HCT116 (cell line): Measurements from ENCODE around the gene RAB3GAP2. TPM values are rescaled to one million over a fixed set of nuclear protein-coding genes. Genes with fewer than 3 reads are reported as not detected.

ENCODE experiments used
- ATAC-seq: fragments of 200-7000 bp; cut with Tn5 transposase; 2 replicates; pipeline ENCODE4 v1.9.1; 2020; ENCODE audit warnings: mild to moderate bottlenecking, moderate library complexity
- BruUV-seq: library from RNA; stranded (reverse); fragments of 400-500 nt; replicated peaks from 2 replicates; lab custom pipeline; 2021; lab: Mats Ljungman, UMichigan
- CTCF ChIA-PET: fragments of 300-600 bp; sonication (Branson Sonifier 250); formaldehyde crosslinking; loops from one replicate; lab custom pipeline; 2021; ENCODE audit warnings: antibody characterized with exemption; lab: Charles Lee
- POLR2A ChIA-PET: fragments of 300-600, 350-600 bp; sonication (Branson Sonifier 250); formaldehyde crosslinking; loops from one replicate; lab custom pipeline; 2021; ENCODE audit warnings: antibody characterized with exemption; lab: Charles Lee
- RAD21 ChIA-PET, 2 experiments: fragments of 300-600 bp; sonication (Branson Sonifier 250); formaldehyde crosslinking; loops; one replicate each; lab custom pipeline; 2023; ENCODE audit warnings: low total read pairs in 2 of 2; ENCODE audit not compliant: uncharacterized antibody in 2 of 2, unreplicated experiment in 2 of 2, low non-redundant PET in 1 of 2; lab: Charles Lee
- DNase-seq: peaks from one replicate; pipeline ENCODE4 v3.0.0-alpha.2; 2010; ENCODE audit warnings: low read depth, low spot score
- H2AFZ ChIP-seq: fragments of 200-600 bp; shearing (Covaris generic), sonication (generic); 2 replicates; pipeline ENCODE4 v1.6.1; 2017; ENCODE audit warnings: low read depth, mixed run types, mixed read lengths, antibody characterized with exemption, low read length; ENCODE audit not compliant: poor library complexity, severe bottlenecking
- H3K27ac ChIP-seq: 2 replicates; pipeline ENCODE4 v1.5.1; 2012; ENCODE audit warnings: low read depth, low read length
- H3K27me3 ChIP-seq: fragments of 200-600 bp; sonication (generic); 2 replicates; pipeline ENCODE4 v1.6.1; 2016; ENCODE audit warnings: mixed run types, low read length, mixed read lengths; ENCODE audit not compliant: insufficient read depth
- H3K36me3 ChIP-seq, 2 experiments: fragments of 200-500 bp in 1 of 2; fragments of 200-600 bp in 1 of 2; sonication (Bioruptor generic) in 1 of 2; sonication (generic) in 1 of 2; 2 replicates each; pipeline versions ENCODE4 v1.5.1 to v1.6.1; 2014 to 2016; ENCODE audit warnings: low read length in 2 of 2, inconsistent platforms in 1 of 2, mixed read lengths in 1 of 2, mixed run types in 1 of 2; ENCODE audit not compliant: insufficient read depth in 2 of 2, control insufficient read depth in 1 of 2
- H3K4me1 ChIP-seq, 2 experiments: fragments of 200-600 bp in 1 of 2; sonication (generic) in 1 of 2; 2 replicates each; pipeline versions ENCODE4 v1.5.1 to v1.6.1; 2012 to 2017; ENCODE audit warnings: low read length in 2 of 2, inconsistent platforms in 1 of 2, mild to moderate bottlenecking in 1 of 2, mixed read lengths in 1 of 2, mixed run types in 1 of 2, moderate library complexity in 1 of 2; ENCODE audit not compliant: insufficient read depth in 2 of 2, control insufficient read depth in 1 of 2
- H3K4me2 ChIP-seq: fragments of 200-600 bp; sonication (generic); 2 replicates; pipeline ENCODE4 v1.6.1; 2017; ENCODE audit warnings: mixed run types, low read length, mixed read lengths
- H3K4me3 ChIP-seq, 2 experiments: fragments of 200-600 bp in 1 of 2; sonication (generic) in 1 of 2; replicated peaks in 1 of 2; 2 replicates each; pipeline ENCODE4 v1.5.1; 2011 to 2016; ENCODE audit warnings: low read length in 2 of 2, control low read depth in 1 of 2, low read depth in 1 of 2, mild to moderate bottlenecking in 1 of 2, mixed read lengths in 1 of 2, mixed run types in 1 of 2
- H3K79me2 ChIP-seq: fragments of 200-600 bp; sonication (generic); 2 replicates; pipeline ENCODE4 v1.6.1; 2017; ENCODE audit warnings: mild to moderate bottlenecking, mixed run types, low read length, moderate library complexity, mixed read lengths; ENCODE audit not compliant: insufficient read depth
- H3K9ac ChIP-seq: fragments of 200-600 bp; sonication (generic); 2 replicates; pipeline ENCODE4 v1.6.1; 2016; ENCODE audit warnings: low read length, mixed read lengths
- H3K9me2 ChIP-seq: fragments of 200-600 bp; sonication (generic), shearing (Covaris generic); 2 replicates; pipeline ENCODE4 v1.6.1; 2017; ENCODE audit warnings: mixed run types, mild to moderate bottlenecking, moderate library complexity; ENCODE audit not compliant: insufficient read depth
- H3K9me3 ChIP-seq, 2 experiments: fragments of 200-500 bp in 1 of 2; fragments of 200-600 bp in 1 of 2; sonication (Bioruptor generic) in 1 of 2; sonication (generic) in 1 of 2; 2 replicates each; pipeline ENCODE4 v1.6.1; 2014 to 2017; ENCODE audit warnings: low read length in 2 of 2, mixed read lengths in 2 of 2, inconsistent platforms in 1 of 2, low read depth in 1 of 2, mild to moderate bottlenecking in 1 of 2, mixed run types in 1 of 2, moderate library complexity in 1 of 2; ENCODE audit not compliant: control insufficient read depth in 1 of 2, insufficient read depth in 1 of 2
- H4K20me1 ChIP-seq: fragments of 200-600 bp; sonication (generic), shearing (Covaris generic); 2 replicates; pipeline ENCODE4 v1.6.1; 2017; ENCODE audit warnings: mixed run types, mild to moderate bottlenecking, moderate library complexity; ENCODE audit not compliant: insufficient read depth
- MAX ChIP-seq: IDR thresholded peaks from 2 replicates; pipeline ENCODE4 v1.6.1; 2012
- POLR2A ChIP-seq: IDR thresholded peaks from 2 replicates; pipeline ENCODE4 v1.7.0; 2011; ENCODE audit warnings: borderline replicate concordance; ENCODE audit not compliant: insufficient read depth, insufficient read length; ENCODE audit errors: extremely low read depth
- REST ChIP-seq: IDR thresholded peaks from 2 replicates; pipeline ENCODE4 v1.6.1; 2012; ENCODE audit warnings: low read depth
- intact Hi-C: fragments of 100-400 bp; cut with micrococcal nuclease; formaldehyde crosslinking; loops from 2 replicates; pipeline ENCODE4 v1.10.0; 2022
- total RNA-seq: library from RNA; stranded (reverse); gene quantifications from one replicate; pipeline ENCODE4 v1.2.1, GENCODE V29; 2021; ENCODE audit not compliant: unreplicated experiment
- TF ChIP-seq, protein P1 (sequence below): IDR thresholded peaks from 2 replicates; pipeline ENCODE4 v1.6.1; 2011; ENCODE audit warnings: mild to moderate bottlenecking, low read length, moderate library complexity; ENCODE audit not compliant: insufficient replicate concordance; ENCODE audit errors: extremely low read depth

Gene RAB3GAP2
- total RNA-seq, 1 experiment from 2014 or later = 32.5 TPM

DNA sequence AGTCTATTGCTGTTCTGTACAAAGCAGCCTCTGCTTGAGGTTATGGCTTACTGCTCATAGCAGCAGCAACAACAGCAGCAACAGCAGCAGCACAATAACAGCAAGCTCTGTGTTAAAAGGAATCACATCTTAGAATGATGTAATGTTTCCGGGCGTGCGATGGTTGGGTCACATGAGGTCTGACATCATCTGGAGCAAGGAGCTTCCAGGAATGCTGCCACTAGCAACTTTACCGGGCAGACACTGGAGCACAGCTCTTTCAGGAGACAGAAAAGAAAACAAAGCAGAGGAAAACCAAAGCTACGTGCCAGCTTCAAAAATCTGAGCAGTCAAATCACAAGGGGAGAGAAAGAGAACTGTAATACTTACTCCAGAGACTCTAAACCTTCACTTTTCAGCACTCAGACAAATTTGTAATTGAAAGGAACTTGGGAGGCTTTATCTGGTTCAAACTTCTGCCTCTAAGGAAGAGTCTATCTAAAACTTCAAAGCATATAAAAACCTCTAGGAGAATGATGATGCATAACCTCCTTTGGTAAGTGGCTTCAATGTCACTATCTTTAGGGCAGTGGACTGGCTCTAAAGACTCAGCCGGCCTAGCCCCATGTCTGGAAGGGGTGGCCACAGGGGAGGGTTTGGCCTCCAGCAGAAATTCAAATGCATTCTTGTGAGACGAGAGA is 28.3 kb upstream of the RAB3GAP2 start:
- Histone ChIP-seq H3K4me2 (no peak overlapping the region), H3K27ac (no peak overlapping the region), H3K79me2 (no peaks in the 10 kb centered on the region), H3K36me3 (no peaks in the 10 kb centered on the region), H3K4me3 (no peak overlapping the region), H3K9me3 (no peaks in the 10 kb centered on the region), H3K27me3 (no peaks in the 10 kb centered on the region), H3K9me2 (no peaks in the 10 kb centered on the region), H4K20me1 (no peaks in the 10 kb centered on the region), H2AFZ (no peak overlapping the region), H3K9ac (no peak overlapping the region), H3K4me1 (no peaks in the 10 kb centered on the region)
- intact Hi-C loops = no loop called here
- ChIA-PET CTCF (interaction anchor here (0.8 to 1.4 kb wide), 3 partner anchors 433 to 476 kb away, joined by 4 to 5 read pairs (median 4); no protein-coding TSS in a partner anchor), RAD21 (interaction anchor here in 1 of 2 experiments (0.6 kb wide), 1 partner anchor 503 kb away, joined by 3 read pairs; no protein-coding TSS in a partner anchor), POLR2A (no interaction called here)
- TF ChIP-seq, protein P1, sequence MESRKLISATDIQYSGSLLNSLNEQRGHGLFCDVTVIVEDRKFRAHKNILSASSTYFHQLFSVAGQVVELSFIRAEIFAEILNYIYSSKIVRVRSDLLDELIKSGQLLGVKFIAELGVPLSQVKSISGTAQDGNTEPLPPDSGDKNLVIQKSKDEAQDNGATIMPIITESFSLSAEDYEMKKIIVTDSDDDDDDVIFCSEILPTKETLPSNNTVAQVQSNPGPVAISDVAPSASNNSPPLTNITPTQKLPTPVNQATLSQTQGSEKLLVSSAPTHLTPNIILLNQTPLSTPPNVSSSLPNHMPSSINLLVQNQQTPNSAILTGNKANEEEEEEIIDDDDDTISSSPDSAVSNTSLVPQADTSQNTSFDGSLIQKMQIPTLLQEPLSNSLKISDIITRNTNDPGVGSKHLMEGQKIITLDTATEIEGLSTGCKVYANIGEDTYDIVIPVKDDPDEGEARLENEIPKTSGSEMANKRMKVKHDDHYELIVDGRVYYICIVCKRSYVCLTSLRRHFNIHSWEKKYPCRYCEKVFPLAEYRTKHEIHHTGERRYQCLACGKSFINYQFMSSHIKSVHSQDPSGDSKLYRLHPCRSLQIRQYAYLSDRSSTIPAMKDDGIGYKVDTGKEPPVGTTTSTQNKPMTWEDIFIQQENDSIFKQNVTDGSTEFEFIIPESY = no peak
- no peak for TF ChIP-seq POLR2A
- no peak for TF ChIP-seq REST
- no peak for TF ChIP-seq MAX
- ATAC-seq = no peak
- no peak for DNase-seq
- BruUV-seq = no TSS peak
